Mucosa of stomach (tissue), 1 donor: Measurements from ENCODE around the gene DENND1A.

Experiments
- H3K27me3 ChIP-seq: one replicate; pipeline ENCODE4 v1.7.0; 2013; ENCODE audit warnings: mild to moderate bottlenecking, low read length; ENCODE audit not compliant: control insufficient read depth, insufficient read depth
- H3K36me3 ChIP-seq: one replicate; pipeline ENCODE4 v1.7.0; 2013; ENCODE audit warnings: low read length; ENCODE audit not compliant: control insufficient read depth, insufficient read depth
- H3K4me1 ChIP-seq: one replicate; pipeline ENCODE4 v1.7.0; 2013; ENCODE audit warnings: mild to moderate bottlenecking, low read length; ENCODE audit not compliant: control insufficient read depth, insufficient read depth
- H3K4me3 ChIP-seq: one replicate; pipeline ENCODE4 v1.7.0; 2013; ENCODE audit warnings: low read length
- H3K9ac ChIP-seq: one replicate; pipeline ENCODE4 v1.7.0; 2013; ENCODE audit warnings: mild to moderate bottlenecking, low read length, moderate library complexity
- H3K9me3 ChIP-seq: one replicate; pipeline ENCODE4 v1.7.0; 2013; ENCODE audit warnings: mild to moderate bottlenecking, low read length, moderate library complexity; ENCODE audit not compliant: control insufficient read depth
- donor health status: Pancreatic carcinoma.

DENND1A gene

DNA sequence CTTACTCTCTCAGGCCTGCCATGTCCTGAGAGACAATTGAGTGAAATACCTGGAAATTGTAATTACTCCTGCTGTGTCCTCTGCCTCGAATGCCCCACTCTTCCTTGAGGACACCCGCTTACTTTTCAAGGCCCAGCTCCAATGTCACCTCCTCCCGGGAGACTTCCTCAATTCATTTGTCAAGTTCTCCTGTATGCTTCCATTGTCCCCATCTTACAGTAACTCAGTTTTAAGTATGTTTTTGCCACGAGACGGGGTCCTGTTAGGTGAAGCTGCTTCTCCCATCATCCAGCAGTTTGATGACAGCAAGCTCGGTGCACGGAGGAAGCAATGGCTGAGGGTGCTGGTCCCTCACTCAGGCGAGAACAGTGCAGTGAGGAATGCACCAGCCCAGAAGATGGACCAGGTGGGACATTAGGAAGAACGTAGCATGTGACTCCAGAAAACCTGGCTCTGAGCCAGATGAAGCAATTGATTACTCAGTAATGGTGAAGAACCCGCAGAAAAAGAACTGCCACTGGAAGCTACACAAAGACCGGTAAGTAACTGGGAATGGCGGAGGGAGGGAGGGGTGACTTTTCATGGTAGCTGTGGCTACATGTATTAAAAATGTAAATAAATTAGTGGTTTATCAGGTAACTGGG lies 274.8 kb downstream of the DENND1A start:
- Histone ChIP-seq H3K4me1 (no peaks in the 10 kb centered on the region), H3K27me3 (peaks cover 4% of the 10 kb centered on the region), H3K9me3 (no peaks in the 10 kb centered on the region), H3K36me3 (no peaks in the 10 kb centered on the region), H3K9ac (no peak overlapping the region), H3K4me3 (no peak overlapping the region)

- Histone ChIP-seq H3K4me3 (no peak overlapping the region), H3K4me1 (no peaks in the 10 kb centered on the region), H3K9me3 (no peaks in the 10 kb centered on the region), H3K36me3 (no peaks in the 10 kb centered on the region), H3K27me3 (peaks cover 4% of the 10 kb centered on the region), H3K9ac (no peak overlapping the region)
Measured at GRCh38 chr9:123654218-123654993, 275.5 kb downstream of the DENND1A start.

DNA sequence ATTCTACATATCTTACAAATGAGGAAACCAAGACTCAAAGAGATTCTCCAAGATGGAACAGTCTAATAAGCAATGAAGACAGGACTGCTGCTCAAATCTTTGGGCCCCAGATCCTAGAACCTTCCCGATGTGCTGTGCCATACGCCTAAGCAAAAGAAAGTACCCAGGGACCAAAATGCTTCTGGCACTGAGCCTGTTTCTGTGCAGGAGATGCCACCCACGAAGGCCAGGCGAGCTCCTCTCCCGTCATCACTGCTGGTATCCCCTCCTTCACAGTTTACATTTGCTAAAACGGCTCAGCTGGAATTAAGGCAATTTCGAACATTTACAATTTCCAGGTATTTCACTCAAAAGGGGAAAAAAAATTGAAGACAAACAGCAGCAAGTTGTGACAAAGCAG lies 277.5 kb downstream of the DENND1A start:
- Histone ChIP-seq H3K36me3 (no peaks in the 10 kb centered on the region), H3K4me1 (no peaks in the 10 kb centered on the region), H3K9ac (no peak overlapping the region), H3K9me3 (no peaks in the 10 kb centered on the region), H3K4me3 (no peak overlapping the region), H3K27me3 (peaks cover 4% of the 10 kb centered on the region)

- H3K27me3 ChIP-seq = peaks cover 3% of the 10 kb centered on the region
- H3K4me1 ChIP-seq = no peaks in the 10 kb centered on the region
- no peaks in the 10 kb centered on the region for H3K9me3 ChIP-seq
- no peak overlapping the region for H3K9ac ChIP-seq
- no peak overlapping the region for H3K4me3 ChIP-seq
- no peaks in the 10 kb centered on the region for H3K36me3 ChIP-seq
Measured at GRCh38 chr9:123651871-123652270, 278.1 kb downstream of the DENND1A start.

- no peaks in the 10 kb centered on the region for H3K4me1 ChIP-seq
- H3K9me3 ChIP-seq = no peaks in the 10 kb centered on the region
- H3K9ac ChIP-seq = no peak overlapping the region
- no peaks in the 10 kb centered on the region for H3K36me3 ChIP-seq
- no peak overlapping the region for H3K4me3 ChIP-seq
- H3K27me3 ChIP-seq = no peaks in the 10 kb centered on the region
Measured at GRCh38 chr9:123651273-123651672, 278.7 kb downstream of the DENND1A start.

DNA sequence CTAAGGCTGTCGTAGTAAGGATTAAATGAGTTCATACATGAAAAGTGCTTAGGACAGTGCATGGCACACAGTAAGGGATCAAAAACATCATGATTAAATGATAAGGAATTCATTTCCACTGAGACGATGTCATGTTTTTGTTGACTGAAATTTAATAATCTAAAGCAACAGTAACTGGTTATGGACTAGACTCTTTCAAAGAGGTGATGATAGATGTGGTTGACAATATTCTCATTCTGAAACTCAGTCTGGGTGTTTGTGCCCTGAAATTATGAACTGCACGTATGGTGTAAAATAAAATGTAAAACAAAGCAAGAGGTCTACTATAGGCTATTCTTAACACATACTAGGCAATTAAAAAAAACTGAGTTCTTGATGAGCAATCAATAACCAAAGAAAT lies 280.0 kb downstream of the DENND1A start:
- H3K36me3 ChIP-seq = no peaks in the 10 kb centered on the region
- no peaks in the 10 kb centered on the region for H3K9me3 ChIP-seq
- H3K27me3 ChIP-seq = no peaks in the 10 kb centered on the region
- H3K9ac ChIP-seq = no peak overlapping the region
- H3K4me3 ChIP-seq = no peak overlapping the region
- H3K4me1 ChIP-seq = no peaks in the 10 kb centered on the region

DNA sequence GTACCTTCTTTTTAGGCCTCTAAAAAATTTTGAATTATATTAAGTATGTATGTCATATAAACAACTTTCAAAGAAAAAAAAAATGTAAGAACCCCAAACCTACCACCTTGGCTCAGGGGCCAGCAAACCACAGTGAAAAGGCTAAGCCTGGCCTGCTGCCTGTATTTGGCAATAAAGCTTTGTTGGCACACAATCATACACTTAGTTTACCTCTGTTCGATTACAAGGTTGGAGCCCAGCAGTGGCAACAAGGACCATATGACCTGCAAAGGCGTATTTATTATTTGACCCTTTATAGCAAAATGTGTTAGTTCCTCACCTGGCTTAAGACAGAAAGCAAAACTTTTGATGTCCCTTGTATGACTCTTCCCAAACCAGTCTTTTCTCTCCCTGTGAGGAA lies 282.8 kb downstream of the DENND1A start:
- H3K9ac ChIP-seq = no peak overlapping the region
- no peaks in the 10 kb centered on the region for H3K9me3 ChIP-seq
- H3K36me3 ChIP-seq = no peaks in the 10 kb centered on the region
- no peaks in the 10 kb centered on the region for H3K4me1 ChIP-seq
- no peaks in the 10 kb centered on the region for H3K27me3 ChIP-seq
- no peak overlapping the region for H3K4me3 ChIP-seq

- Histone ChIP-seq H3K9ac (no peak overlapping the region), H3K36me3 (no peaks in the 10 kb centered on the region), H3K9me3 (no peaks in the 10 kb centered on the region), H3K4me1 (no peaks in the 10 kb centered on the region), H3K27me3 (no peaks in the 10 kb centered on the region), H3K4me3 (no peak overlapping the region)
Measured at GRCh38 chr9:123645762-123646161, 284.2 kb downstream of the DENND1A start.

DNA sequence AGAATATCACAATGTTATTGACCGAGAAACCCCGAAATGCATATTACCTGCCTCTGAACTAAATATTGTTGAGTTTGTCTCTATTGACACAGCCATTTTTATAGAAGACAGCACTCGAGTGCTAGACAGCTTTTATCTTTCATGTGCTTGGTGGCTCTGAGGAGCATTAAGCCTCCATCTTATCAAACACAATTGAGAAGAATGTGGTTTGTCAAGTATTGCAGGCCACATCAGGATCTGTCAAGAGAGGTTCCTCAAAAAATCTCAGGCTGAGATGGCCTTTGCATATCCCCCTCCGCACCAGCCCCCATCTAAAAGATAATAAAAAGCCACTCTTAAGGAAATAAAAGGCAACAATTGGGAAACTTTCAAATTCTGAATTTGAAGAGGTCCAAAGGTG lies 284.8 kb downstream of the DENND1A start:
- no peaks in the 10 kb centered on the region for H3K36me3 ChIP-seq
- no peaks in the 10 kb centered on the region for H3K27me3 ChIP-seq
- no peak overlapping the region for H3K9ac ChIP-seq
- no peak overlapping the region for H3K4me3 ChIP-seq
- H3K4me1 ChIP-seq = no peaks in the 10 kb centered on the region
- H3K9me3 ChIP-seq = no peaks in the 10 kb centered on the region

- no peak overlapping the region for H3K9ac ChIP-seq
- H3K27me3 ChIP-seq = no peaks in the 10 kb centered on the region
Measured at GRCh38 chr9:123643518-123643917, 286.4 kb downstream of the DENND1A start.

GRCh38 chr9:123642291-123643278 lies 287.3 kb downstream of the DENND1A start:
- Histone ChIP-seq H3K4me3 (no peak overlapping the region), H3K4me1 (peaks cover 7% of the 10 kb centered on the region), H3K36me3 (no peaks in the 10 kb centered on the region), H3K27me3 (no peaks in the 10 kb centered on the region), H3K9ac (no peak overlapping the region), H3K9me3 (no peaks in the 10 kb centered on the region)

More at GRCh38 chr9:123643518-123643917, 286.4 kb downstream of the DENND1A start:
- Histone ChIP-seq H3K4me3 (no peak overlapping the region), H3K9me3 (no peaks in the 10 kb centered on the region), H3K4me1 (peaks cover under 1% of the 10 kb centered on the region), H3K36me3 (no peaks in the 10 kb centered on the region)

DNA sequence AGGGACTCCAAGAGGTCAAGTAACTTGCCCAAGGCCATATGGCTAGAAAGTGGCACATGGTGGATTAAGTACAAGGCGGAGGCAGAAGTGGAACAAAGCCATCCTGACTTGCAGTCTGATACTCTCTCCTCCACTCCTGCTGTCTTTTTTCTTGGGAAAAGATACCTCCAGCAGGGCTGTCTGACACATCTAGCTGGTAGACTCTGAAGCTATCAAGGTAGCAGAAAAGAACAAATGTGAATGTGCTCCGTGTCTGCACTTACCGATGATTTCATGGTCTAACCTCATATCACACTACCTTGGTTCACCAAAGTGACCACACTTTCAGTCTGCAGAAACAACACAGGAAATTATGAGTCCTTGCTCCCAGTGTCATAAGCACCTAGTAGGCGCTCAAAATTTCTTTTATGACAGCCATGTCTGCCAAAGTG lies 289.1 kb downstream of the DENND1A start:
- no peak overlapping the region for H3K9ac ChIP-seq
- peaks cover 1% of the 10 kb centered on the region for H3K27me3 ChIP-seq
- H3K36me3 ChIP-seq = no peaks in the 10 kb centered on the region
- no peaks in the 10 kb centered on the region for H3K9me3 ChIP-seq
- H3K4me3 ChIP-seq = no peak overlapping the region
- peaks cover 9% of the 10 kb centered on the region for H3K4me1 ChIP-seq
